Epithelial cell of prostate (primary cell): ENCODE data around the gene ENO2.

Source experiments
- DNase-seq: peaks from one replicate; pipeline ENCODE4 v3.0.0-alpha.2; 2011; ENCODE audit warnings: low read depth, low spot score
- H3K27ac ChIP-seq: fragments of 450-650 bp; 2 replicates; pipeline ENCODE4 v1.5.1; 2017; ENCODE audit warnings: mild to moderate bottlenecking

The ENO2 gene

DNA sequence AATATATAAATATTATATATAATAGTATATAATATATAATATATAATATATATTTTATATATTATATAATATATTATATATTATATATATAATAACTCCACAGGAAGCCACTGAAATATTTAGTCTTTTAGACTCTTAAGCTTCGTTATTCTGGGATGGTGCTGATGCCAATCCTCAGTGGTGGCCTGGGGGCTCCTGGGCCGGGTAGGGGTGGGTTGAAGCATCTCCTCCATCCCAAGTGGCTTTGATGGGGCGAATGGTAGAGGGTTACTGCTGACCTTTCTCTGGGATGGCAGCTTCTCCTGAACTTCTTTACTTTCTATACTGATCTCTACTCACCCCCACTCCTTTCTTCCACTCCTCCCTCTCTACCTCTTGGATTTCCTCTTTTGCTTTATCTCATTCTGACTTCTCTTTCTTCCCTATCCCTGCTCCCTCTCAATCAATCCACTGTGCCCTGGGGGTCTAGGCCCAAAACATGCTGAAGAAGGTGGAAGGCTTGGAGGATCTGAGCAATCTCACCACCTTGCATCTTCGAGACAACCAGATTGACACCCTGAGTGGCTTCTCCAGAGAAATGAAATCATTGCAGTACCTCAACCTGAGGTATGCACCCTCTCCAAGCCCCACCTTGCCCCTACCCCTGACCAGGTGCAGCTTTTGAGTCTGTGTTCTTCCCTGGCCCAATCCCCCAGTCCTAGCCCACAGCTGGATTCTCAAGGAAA is 4.8 kb upstream of the ENO2 start:
- no peak for DNase-seq
- H3K27ac ChIP-seq: no peak overlapping the region

DNA sequence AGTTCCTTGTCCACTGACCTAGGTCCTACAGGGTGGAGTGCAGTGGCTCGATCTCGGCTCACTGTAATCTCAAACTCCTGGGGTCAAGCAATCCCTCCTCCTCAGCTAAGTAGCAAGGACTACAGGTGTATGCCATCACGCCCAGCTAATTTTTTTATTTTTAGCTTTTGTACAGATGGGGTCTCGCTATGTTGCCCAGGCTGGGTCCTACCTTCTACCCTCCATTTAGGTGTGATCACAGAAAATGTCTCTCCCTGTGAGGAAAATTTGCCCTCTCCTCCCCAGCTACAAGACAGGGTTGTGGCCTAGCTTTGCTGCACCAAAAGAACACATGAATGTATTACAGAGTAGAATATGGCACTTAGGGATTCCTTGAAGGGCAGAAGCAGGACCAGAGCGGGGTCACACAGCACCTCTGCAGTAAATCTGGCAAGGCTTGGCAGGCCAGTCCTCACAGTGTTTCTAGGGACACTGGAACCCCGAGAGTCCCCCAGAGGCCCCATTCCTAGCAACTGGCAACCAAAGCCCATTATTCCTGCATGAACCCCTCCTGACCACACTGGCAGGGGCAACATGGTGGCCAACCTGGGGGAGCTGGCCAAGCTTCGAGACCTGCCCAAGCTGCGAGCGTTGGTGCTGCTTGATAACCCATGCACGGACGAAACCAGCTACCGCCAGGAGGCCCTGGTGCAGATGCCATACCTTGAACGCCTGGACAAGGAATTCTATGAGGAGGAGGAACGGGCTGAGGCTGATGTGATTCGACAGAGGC is 2.0 kb upstream of the ENO2 start:
- no peak for DNase-seq
- H3K27ac ChIP-seq: no peak overlapping the region

DNA sequence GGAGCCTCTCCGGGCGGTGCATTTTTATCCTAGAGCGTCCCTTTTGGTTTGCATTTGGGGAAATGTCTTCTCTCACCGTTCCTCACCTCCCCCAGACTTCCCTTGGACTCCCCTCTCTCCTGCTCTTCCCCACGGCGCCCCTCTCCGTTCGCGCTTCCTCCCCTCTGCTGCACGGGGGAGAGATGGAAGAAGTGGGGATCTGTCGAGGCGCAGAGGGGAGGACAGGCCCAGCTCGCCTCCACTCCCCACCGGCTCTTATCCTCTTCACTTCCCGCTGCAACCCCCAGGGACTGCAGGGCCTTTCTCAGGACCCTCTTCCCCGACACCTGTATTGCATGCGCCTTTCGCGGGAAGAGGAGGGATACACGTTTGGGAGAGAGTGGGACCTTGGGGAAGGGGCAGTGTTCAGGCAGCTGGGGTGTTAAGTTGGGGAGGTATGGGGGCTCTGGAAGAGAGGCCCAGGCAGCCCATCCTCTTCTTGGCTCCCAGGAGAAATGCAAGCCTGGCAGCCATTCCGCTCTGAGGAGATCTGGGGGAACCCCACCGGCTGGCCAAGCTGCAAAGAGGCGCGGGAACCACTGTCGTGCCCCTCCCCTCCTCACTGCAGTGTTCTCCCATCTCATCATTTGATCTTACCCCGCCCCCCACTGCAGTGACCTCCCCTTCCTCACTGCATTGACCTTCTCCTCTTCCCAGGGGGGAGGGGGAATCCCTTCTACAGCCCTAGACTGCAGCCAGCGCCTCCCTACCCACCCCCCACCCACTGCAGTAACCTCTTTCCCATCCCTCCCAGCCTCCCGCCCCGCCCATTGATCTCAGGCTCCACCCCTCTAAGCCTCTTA is 788 bp downstream of the ENO2 start:
- H3K27ac ChIP-seq: no peak overlapping the region
- DNase-seq: no peak

DNA sequence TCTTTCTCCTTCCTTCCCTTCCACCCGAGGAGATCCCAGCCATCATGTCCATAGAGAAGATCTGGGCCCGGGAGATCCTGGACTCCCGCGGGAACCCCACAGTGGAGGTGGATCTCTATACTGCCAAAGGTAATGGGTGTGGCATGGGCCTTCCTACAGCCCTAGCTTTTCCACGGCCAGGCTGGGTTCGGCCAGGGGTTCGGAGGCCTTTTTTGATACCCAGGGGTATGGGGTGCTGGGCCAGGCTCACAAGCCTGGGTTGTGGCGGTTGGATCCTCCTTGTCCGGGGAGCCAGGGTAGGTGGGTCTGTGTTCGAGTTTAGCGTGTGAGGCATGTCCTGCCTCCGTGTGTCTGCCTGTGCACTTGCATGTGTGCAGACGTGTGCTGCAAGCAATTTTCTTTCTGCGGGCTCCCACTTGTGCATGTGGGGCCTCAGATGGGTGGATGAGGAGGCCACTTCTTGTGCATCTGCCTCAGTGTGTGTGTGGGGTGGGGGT is 1.5 kb downstream of the ENO2 start:
- DNase-seq: no peak
- no peak overlapping the region for H3K27ac ChIP-seq

DNA sequence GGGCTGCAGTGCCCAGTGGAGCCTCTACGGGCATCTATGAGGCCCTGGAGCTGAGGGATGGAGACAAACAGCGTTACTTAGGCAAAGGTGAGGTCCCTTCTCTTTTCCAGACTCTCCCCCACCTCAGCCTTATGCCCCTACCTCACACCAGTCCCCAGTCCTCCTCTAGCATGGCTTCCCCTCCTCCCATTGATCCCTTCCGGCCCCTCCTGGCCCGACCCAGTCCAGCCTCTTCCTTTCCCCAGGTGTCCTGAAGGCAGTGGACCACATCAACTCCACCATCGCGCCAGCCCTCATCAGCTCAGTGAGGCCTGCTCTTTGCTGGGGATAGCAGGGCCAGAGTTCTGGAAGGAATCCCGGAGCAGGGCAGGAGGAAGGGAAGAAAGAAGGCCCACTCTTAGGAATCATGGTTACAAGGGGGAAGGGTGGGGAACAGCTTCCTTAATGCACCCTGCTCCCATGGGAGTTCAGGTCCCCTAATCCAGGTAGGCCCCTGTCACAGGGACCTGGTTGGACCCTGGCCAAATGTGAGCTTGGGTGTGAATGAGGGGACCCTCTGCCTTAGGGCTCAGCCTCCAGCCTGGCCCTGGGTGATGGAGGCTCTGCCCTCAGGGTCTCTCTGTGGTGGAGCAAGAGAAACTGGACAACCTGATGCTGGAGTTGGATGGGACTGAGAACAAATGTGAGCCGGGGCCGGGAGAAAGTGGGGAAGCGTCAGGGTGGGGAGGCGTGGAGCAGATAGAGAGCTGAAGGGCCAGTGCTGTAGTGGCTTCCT is 2.2 kb downstream of the ENO2 start:
- no peak overlapping the region for H3K27ac ChIP-seq
- DNase-seq: no peak

DNA sequence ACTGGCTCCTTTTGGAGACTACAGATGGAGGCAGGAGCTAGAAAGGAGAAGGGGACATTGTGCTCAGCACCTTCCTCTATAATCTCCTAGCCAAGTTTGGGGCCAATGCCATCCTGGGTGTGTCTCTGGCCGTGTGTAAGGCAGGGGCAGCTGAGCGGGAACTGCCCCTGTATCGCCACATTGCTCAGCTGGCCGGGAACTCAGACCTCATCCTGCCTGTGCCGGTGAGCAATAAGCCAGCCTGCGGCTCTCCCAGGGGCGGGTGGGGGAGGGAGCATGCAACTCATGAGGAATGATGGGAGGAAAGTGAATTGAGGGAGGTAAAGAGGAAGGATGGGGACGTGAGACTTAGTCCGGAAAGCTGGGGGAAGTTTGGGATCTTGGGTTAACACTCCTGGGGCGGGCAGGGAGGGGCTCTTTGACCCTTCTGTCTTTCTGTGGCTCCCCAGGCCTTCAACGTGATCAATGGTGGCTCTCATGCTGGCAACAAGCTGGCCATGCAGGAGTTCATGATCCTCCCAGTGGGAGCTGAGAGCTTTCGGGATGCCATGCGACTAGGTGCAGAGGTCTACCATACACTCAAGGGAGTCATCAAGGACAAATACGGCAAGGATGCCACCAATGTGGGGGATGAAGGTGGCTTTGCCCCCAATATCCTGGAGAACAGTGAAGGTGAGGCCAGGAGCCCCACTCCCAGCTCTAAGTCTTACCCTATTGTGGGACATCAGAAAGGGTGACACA is 3.3 kb downstream of the ENO2 start:
- no peak for DNase-seq
- no peak overlapping the region for H3K27ac ChIP-seq

DNA sequence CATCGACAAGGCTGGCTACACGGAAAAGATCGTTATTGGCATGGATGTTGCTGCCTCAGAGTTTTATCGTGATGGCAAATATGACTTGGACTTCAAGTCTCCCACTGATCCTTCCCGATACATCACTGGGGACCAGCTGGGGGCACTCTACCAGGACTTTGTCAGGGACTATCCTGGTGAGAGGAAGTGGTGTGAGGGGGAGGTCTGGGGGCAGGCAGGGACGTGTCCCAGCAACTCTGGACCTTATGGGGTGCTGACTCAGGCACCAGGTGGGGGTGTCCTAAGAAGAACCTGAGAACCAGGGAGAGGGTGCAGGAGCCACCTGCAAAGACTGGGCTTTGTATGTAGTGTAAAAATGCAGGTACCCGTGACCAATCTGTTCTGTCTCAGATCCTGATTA is 5.2 kb downstream of the ENO2 start:
- DNase-seq: no peak
- H3K27ac ChIP-seq: no peak overlapping the region

DNA sequence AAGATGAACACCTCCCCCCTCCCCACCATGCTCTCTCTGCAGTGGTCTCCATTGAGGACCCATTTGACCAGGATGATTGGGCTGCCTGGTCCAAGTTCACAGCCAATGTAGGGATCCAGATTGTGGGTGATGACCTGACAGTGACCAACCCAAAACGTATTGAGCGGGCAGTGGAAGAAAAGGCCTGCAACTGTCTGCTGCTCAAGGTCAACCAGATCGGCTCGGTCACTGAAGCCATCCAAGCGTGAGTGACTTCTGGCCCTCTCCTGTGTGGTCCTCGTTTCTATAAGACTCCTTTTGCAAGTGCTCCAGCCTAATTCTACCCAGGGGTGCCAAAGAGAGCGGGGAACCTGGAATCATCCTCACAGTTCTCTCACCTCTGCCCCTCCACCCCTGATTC is 7.2 kb downstream of the ENO2 start:
- no peak for DNase-seq
- H3K27ac ChIP-seq: no peak overlapping the region

DNA sequence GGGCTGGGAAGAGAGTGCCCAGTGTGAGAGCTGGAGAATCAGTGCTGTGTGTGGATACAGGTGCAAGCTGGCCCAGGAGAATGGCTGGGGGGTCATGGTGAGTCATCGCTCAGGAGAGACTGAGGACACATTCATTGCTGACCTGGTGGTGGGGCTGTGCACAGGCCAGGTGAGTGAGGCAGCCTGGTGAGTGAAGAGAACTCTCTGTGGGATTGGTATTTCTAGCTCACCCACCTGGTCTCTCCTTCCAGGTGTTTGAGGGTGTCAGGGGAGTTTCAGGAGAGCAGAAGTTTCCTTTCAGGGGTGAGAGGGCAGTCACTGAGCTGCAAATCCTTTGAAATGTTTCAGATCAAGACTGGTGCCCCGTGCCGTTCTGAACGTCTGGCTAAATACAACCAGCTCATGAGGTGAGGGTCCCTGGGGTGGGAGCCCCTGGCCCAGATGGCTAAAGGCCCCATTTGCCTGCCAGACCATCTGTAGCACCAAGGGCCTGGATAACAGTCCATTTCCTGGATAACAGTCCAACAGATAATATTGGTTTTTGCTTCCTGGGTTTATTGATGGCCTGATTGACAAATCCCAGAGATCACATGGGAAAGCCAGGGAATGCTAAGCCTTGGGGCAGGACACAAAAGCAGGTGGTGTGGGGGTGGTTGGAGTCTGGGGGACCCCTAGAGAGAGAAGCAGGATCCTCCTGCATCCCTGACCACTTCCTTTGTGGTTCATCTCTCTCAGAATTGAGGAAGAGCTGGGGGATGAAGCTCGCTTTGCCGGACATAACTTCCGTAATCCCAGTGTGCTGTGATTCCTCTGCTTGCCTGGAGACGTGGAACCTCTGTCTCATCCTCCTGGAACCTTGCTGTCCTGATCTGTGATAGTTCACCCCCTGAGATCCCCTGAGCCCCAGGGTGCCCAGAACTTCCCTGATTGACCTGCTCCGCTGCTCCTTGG is 7.9 kb downstream of the ENO2 start:
- DNase-seq: no peak
- no peak overlapping the region for H3K27ac ChIP-seq

DNA sequence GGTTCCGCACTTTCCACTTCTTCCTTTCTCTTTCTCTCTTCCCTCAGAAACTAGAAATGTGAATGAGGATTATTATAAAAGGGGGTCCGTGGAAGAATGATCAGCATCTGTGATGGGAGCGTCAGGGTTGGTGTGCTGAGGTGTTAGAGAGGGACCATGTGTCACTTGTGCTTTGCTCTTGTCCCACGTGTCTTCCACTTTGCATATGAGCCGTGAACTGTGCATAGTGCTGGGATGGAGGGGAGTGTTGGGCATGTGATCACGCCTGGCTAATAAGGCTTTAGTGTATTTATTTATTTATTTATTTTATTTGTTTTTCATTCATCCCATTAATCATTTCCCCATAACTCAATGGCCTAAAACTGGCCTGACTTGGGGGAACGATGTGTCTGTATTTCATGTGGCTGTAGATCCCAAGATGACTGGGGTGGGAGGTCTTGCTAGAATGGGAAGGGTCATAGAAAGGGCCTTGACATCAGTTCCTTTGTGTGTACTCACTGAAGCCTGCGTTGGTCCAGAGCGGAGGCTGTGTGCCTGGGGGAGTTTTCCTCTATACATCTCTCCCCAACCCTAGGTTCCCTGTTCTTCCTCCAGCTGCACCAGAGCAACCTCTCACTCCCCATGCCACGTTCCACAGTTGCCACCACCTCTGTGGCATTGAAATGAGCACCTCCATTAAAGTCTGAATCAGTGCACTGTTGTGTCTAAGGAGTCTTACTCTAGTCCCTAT is 8.8 kb downstream of the ENO2 start:
- DNase-seq: no peak
- H3K27ac ChIP-seq: no peak overlapping the region

DNA sequence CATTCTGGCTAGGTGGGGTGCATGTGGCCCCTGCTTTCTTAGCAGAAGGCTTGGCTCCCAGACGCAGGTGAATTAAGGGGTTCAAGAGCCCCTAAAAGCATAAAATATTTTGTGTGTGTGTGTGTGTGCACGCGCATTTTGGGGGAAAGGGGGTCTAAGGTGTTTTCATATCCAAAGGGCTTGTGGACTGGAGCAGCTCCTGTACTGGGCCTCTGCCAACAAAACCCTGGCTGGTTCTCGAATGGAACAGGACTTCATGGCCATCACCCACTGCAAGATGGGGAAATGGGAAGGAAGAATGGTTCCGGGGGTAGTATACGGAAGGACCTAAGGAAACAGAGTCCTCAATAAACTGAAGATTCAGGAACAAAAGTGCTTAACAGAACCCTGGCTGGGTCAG is 9.5 kb downstream of the ENO2 start:
- no peak overlapping the region for H3K27ac ChIP-seq

DNA sequence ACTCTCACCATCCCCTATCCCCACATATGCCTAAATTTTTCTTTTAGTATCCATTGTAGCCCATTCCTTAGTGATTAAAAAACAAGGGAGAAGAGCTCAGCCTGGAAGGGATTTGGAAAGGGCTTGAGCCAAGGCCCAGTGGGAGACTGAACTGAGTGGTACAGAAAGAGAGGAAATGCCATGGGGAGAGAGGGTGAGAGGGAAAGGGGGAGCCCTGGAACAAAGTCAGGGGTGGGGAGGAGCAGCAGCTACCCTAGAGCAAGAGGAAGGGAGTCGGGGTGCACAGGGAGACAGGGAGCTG is 10.8 kb downstream of the ENO2 start:
- peak overlapping the region; percentile 88 for H3K27ac ChIP-seq
- no peak for DNase-seq

More for the DNA sequence above, 9.5 kb downstream of the ENO2 start:
- no peak for DNase-seq

DNA sequence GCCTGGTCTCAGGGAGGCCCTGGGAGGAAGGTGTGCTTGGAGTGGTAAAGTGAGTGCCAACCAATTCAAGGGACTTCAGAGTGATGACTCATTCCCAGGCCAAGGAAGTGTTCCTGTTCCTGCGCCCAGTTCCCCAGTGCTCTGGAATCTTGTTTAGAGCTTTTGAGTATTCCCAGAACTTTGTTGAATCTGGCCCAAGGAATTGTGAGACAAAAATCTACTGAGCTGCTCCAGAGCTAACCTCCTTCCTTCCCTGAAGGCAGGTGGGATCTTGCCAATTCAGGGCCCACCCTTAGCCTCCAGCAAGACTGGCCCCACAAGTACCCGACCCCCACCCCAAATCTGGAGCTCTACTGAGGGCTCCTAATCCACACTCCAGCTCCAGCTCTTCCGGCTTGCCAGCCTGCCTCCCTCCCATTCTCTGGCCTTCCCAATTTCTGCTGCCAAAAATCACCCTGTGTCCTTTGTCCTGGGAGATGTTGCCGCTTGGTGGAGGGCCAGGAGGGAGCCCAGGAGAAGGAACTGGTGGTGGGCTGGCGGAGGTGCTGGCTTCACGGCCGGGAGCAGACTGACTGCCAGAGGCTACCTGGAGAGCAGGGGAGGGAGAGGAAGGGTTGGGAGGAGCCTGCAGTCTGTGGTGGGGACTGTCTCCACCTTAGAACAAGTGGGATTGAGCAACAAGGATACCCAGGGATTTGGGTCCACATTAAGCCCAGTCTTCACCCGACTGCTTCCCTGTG is 11.3 kb downstream of the ENO2 start:
- peak overlapping the region; percentile 88 for H3K27ac ChIP-seq
- DNase-seq: no peak

DNA sequence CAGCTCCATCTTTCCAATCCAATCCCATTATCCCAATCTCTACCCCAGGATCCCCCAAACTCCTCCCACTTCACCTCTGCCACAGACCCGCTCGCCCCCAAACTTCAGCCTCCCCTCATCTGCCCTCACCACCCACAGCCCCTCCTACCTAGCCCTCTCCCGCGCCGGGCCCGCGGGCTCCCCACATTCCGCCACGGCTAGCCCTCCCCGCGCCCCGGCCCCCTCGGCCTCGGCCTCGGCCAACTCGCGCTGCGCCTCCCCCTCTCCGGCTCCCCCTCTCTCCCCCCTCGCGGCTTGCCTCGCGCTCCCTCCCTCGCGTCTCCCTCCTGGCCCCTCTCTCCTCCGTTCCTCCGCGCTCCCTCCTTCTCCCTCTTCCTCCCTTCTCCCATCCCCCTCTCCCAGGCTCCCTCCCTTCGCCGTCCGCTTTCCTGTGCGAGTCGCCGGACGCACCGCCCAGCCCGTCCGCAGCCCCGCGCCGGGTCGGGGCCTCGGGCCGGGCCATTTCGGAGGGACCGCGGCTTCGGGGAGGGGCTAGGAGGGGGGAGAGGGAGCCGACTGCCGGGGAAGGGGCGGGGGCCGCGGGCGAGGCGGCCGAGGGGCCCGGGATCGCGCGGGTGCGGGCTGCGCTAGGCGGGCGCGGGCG is 13.1 kb downstream of the ENO2 start, which contains the start of gene ATN1:
TSS of gene ATN1 (plus strand) at position 581 of the 643 bp plus-strand sequence. CDS start 6,043 bp downstream, outside the sequence.
- peak within 1 kb of the TSS; percentile 88 for H3K27ac ChIP-seq
- DNase-seq: no peak

DNA sequence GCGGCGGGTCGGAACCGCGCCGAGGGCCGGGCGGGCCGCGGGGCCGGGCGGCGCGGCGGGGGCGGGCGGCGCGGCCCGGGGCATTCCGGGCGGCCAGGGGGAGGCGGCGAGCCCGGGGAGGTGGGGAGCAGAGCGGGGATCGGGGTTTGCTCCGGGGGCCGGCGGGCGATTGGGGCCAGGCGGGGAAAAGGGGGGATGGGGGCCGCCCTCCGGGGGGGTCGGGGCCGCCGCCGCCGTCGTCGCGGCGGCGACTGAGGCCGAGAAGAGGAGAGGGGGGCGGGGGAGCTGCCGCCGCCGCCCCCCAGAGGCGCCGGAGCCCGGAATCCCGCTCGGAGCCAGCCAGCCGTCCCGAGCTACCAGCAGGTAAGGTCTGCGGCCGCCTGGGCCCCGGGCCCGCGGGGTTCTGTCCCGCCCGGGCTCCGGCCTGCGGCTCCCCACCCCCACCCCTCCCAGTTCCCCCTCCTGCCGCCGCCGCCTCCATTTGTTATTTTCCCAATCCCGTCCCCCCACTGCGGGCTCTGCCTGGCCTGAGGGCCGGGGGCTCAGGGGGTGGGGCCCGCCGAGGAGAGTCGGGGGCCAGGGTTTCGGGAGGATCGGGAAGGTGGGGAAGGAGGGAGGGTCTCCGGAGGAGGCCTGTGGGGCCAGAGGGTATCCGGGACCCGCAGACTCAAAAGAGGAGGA is 13.8 kb downstream of the ENO2 start:
- peak overlapping the region; percentile 88 for H3K27ac ChIP-seq
- no peak for DNase-seq
